ENCODE measurements around the gene PPP1R27.

DNA sequence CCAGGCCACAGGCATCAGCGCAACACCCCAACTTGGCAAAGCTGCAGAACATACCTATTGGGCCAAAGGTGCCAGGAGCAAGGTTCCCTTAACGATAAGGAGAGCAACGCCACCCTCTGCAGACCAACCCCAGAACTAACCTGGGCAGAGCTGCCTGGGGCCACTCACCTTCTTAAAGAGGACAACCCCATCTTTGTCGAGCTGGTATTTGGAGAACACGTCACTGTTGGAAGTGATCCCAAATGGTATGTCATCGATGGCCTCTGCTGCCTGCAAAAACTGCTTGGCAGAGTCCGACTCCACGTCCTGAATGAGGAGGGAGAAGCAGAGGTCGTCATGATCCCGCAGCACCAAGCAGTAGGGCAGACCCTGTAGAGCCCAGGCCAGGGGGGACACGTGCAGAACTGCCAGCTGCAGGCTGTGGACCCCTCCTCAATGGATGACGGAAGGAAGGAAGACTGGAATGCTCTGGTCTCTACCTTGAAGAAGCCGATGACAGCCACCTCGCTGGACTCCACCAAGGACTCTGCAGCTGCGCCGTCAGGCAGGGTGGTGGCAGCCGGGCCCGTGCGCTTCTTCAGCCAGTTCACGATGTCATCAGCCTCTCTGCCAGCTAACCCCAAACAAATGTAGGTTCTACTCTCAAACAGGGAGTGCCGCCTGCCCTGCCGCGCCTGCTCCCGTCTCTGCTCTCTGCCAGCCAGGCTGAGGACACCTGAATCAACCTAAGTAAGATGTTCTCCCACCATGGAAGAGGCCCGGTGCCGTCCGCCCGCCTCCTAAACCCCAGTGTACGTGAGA is 20.3 kb upstream of the PPP1R27 start:
- TF ChIP-seq POLR2A (IDR thresholded peaks at IDR 0.05; ENCODE audit: low read depth, low read length): no peak
- no peak; the same call in 1 of the 2 replicates for TF ChIP-seq POLR2AphosphoS5 (IDR thresholded peaks at IDR 0.05; ENCODE audit: low read depth, low read length)

Measured in GM12892 (cell line).